SU-DHL-6 (cell line): ENCODE data around the gene P4HA1.
"Not testable (repeated sequence)": the region's sequence is repeated elsewhere in the genome, so short reads cannot be mapped to it uniquely, and the experiment has no call there.

Source experiments
- H2AFZ ChIP-seq: fragments of 200-600 bp; sonication (generic); 2 replicates; pipeline ENCODE4 v1.6.1; 2014; ENCODE audit warnings: low read depth, mild to moderate bottlenecking, moderate library complexity, mixed read lengths, antibody characterized with exemption, low read length; ENCODE audit not compliant: severe bottlenecking
- H3F3A ChIP-seq: fragments of 200-600 bp; shearing (Covaris generic); 2 replicates; pipeline ENCODE4 v1.6.0; 2016; ENCODE audit warnings: antibody characterized with exemption, mild to moderate bottlenecking; ENCODE audit not compliant: insufficient read depth
- H3K27ac ChIP-seq: fragments of 200-600 bp; sonication (generic); 2 replicates; pipeline ENCODE4 v1.5.1; 2016; ENCODE audit warnings: low read depth, mild to moderate bottlenecking, low read length, moderate library complexity, mixed read lengths
- H3K27me3 ChIP-seq: fragments of 200-600 bp; sonication (generic), shearing (Covaris generic); 2 replicates; pipeline ENCODE4 v1.6.0; 2014; ENCODE audit warnings: mild to moderate bottlenecking, low read length
- H3K36me3 ChIP-seq: fragments of 200-600 bp; sonication (generic); 2 replicates; pipeline ENCODE4 v1.6.1; 2014; ENCODE audit warnings: mild to moderate bottlenecking, low read length, mixed read lengths
- H3K4me2 ChIP-seq: fragments of 300-600, 200-600 bp; shearing (Covaris generic), sonication (generic); 2 replicates; pipeline ENCODE4 v1.6.0; 2014; ENCODE audit warnings: low read length, low read depth, mild to moderate bottlenecking; ENCODE audit not compliant: poor library complexity, severe bottlenecking
- H3K4me3 ChIP-seq: fragments of 200-600 bp; sonication (generic); 2 replicates; pipeline ENCODE4 v1.5.1; 2014; ENCODE audit warnings: antibody characterized with exemption, low read length, mild to moderate bottlenecking, mixed read lengths; ENCODE audit not compliant: insufficient read depth, poor library complexity, severe bottlenecking
- H3K79me2 ChIP-seq: fragments of 200-600 bp; sonication (generic); 2 replicates; pipeline ENCODE4 v1.6.1; 2014; ENCODE audit warnings: mild to moderate bottlenecking, low read length, moderate library complexity; ENCODE audit not compliant: insufficient read depth
- H3K9ac ChIP-seq: fragments of 200-600 bp; sonication (generic); 2 replicates; pipeline ENCODE4 v1.7.0; 2014; ENCODE audit warnings: mild to moderate bottlenecking, low read length
- H3K9me2 ChIP-seq: fragments of 200-600 bp; sonication (generic); replicated peaks from 2 replicates; pipeline ENCODE4 v1.6.1; 2014; ENCODE audit warnings: low read length; ENCODE audit not compliant: insufficient read depth
- H3K9me3 ChIP-seq: fragments of 200-600 bp; sonication (generic); 2 replicates; pipeline ENCODE4 v1.6.1; 2014; ENCODE audit warnings: low read length, mixed read lengths; ENCODE audit not compliant: insufficient read depth
- H4K20me1 ChIP-seq: fragments of 200-600 bp; sonication (generic); 2 replicates; pipeline ENCODE4 v1.6.1; 2014; ENCODE audit warnings: low read depth, mild to moderate bottlenecking, antibody characterized with exemption, low read length, moderate library complexity, mixed read lengths
- EZH2phosphoT487 ChIP-seq: fragments of 200-600 bp; sonication (generic), shearing (Covaris generic); conservative IDR thresholded peaks from 2 replicates; pipeline ENCODE4 v1.6.1; 2018; ENCODE audit warnings: mild to moderate bottlenecking, antibody characterized with exemption, low read length, moderate library complexity, mixed read lengths
- TF ChIP-seq, protein P1 (sequence below): fragments of 200-600 bp; sonication (generic); IDR thresholded peaks from one replicate; pipeline ENCODE4 v1.5.1; 2017; ENCODE audit warnings: antibody characterized with exemption, mild to moderate bottlenecking, low read length, moderate library complexity; ENCODE audit not compliant: insufficient read depth, poor library complexity, severe bottlenecking

The P4HA1 gene

DNA sequence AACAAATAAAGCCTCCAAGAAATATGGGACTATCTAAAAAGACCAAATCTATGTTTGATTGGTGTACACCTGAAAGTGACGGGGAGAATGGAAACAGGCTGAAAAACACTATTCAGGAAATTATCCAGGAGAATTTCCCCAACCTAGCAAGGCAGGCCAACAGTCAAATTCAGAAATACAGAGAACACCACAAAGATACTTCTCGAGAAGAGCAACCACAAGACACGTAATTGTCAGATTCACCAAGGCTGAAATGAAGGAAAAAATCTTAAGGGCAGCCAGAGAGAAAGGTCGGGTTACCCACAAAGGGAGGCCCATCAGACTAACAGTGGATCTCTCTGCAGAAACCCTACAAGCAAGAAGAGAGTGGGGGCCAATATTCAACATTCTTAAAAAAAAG is 73.7 kb downstream of the P4HA1 start:
- H3F3A ChIP-seq, H3K79me2 ChIP-seq, H3K36me3 ChIP-seq, H3K4me3 ChIP-seq, H3K9me3 ChIP-seq, H3K9ac ChIP-seq, H3K9me2 ChIP-seq, H3K27ac ChIP-seq, H3K27me3 ChIP-seq, H4K20me1 ChIP-seq, H3K4me2 ChIP-seq, H2AFZ ChIP-seq: not testable (repeated sequence)

DNA sequence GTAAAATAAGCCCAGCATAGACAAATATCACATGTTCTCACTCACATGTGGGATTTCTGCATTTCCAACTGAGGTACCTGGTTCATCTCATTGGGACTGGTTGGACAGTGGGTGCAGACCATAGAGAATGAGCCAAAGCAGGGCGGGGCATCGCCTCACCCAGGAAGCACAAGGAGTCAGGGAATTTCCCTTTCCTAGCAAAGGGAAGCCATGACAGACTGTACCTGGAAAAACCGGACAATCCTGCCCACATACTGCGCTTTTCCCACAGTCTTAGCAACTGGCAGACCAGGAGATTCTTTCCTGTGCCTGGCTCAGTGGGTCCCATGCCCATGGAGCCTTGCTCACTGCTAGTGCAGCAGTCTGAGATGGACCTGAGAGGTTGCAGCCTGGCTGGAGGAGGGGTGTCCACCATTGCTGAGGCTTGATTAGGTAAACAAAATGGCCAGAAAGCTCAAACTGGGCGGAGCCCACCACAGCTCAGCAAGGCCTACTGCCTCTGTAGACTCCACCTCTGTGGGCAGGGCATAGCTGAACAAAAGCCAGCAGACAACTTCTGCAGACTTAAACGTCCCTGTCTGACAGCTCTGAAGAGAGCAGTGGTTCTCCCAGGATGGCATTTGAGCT is 75.0 kb downstream of the P4HA1 start:
- H3K27me3 ChIP-seq, H3K36me3 ChIP-seq, H3K27ac ChIP-seq, H3K79me2 ChIP-seq, H2AFZ ChIP-seq, H3K9ac ChIP-seq, H3K4me2 ChIP-seq, H3K4me3 ChIP-seq, H3K9me3 ChIP-seq, H4K20me1 ChIP-seq, H3F3A ChIP-seq, H3K9me2 ChIP-seq: not testable (repeated sequence)

GRCh38 chr10:73021050-73021449 is 75.6 kb downstream of the P4HA1 start:
- Histone ChIP-seq H3K4me2 (no peak overlapping the region), H3F3A (no peaks in the 10 kb centered on the region), H3K9me3 (no peaks in the 10 kb centered on the region), H3K9ac (no peak overlapping the region), H4K20me1 (no peaks in the 10 kb centered on the region), H3K27ac (no peak overlapping the region), H3K36me3 (peaks cover 3% of the 10 kb centered on the region; the same call in 1 of the 2 replicates), H3K4me3 (no peak overlapping the region), H2AFZ (no peak overlapping the region), H3K79me2 (no peaks in the 10 kb centered on the region), H3K9me2 (no peaks in the 10 kb centered on the region), H3K27me3 (no peaks in the 10 kb centered on the region)
- TF ChIP-seq, protein P1, sequence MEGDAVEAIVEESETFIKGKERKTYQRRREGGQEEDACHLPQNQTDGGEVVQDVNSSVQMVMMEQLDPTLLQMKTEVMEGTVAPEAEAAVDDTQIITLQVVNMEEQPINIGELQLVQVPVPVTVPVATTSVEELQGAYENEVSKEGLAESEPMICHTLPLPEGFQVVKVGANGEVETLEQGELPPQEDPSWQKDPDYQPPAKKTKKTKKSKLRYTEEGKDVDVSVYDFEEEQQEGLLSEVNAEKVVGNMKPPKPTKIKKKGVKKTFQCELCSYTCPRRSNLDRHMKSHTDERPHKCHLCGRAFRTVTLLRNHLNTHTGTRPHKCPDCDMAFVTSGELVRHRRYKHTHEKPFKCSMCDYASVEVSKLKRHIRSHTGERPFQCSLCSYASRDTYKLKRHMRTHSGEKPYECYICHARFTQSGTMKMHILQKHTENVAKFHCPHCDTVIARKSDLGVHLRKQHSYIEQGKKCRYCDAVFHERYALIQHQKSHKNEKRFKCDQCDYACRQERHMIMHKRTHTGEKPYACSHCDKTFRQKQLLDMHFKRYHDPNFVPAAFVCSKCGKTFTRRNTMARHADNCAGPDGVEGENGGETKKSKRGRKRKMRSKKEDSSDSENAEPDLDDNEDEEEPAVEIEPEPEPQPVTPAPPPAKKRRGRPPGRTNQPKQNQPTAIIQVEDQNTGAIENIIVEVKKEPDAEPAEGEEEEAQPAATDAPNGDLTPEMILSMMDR = no peak
- no peak for TF ChIP-seq EZH2phosphoT487

- Histone ChIP-seq H3K79me2 (no peaks in the 10 kb centered on the region), H3K27me3 (no peaks in the 10 kb centered on the region), H2AFZ (no peak overlapping the region), H3K4me3 (no peak overlapping the region), H3F3A (no peaks in the 10 kb centered on the region), H3K27ac (no peak overlapping the region), H4K20me1 (no peaks in the 10 kb centered on the region), H3K9me3 (no peaks in the 10 kb centered on the region), H3K36me3 (peaks cover 3% of the 10 kb centered on the region; the same call in 1 of the 2 replicates), H3K9me2 (no peaks in the 10 kb centered on the region), H3K9ac (no peak overlapping the region), H3K4me2 (no peak overlapping the region)
- TF ChIP-seq, protein P1 = no peak
- TF ChIP-seq EZH2phosphoT487 = no peak
These were observed 77.6 kb downstream of the P4HA1 start for GRCh38 chr10:73019100-73019499.
